NCI-H1417 treated with DMSO at 0.1 percent for 48 hours (cell line): Measurements from ENCODE around the gene SNRNP25.
"Not testable (repeated sequence)": the region's sequence is repeated elsewhere in the genome, so short reads cannot be mapped to it uniquely, and the experiment has no call there.

Source experiments
- DNase-seq: peaks from one replicate; lab custom pipeline; 2025; lab: John Stamatoyannopoulos, UW

Gene SNRNP25

DNA sequence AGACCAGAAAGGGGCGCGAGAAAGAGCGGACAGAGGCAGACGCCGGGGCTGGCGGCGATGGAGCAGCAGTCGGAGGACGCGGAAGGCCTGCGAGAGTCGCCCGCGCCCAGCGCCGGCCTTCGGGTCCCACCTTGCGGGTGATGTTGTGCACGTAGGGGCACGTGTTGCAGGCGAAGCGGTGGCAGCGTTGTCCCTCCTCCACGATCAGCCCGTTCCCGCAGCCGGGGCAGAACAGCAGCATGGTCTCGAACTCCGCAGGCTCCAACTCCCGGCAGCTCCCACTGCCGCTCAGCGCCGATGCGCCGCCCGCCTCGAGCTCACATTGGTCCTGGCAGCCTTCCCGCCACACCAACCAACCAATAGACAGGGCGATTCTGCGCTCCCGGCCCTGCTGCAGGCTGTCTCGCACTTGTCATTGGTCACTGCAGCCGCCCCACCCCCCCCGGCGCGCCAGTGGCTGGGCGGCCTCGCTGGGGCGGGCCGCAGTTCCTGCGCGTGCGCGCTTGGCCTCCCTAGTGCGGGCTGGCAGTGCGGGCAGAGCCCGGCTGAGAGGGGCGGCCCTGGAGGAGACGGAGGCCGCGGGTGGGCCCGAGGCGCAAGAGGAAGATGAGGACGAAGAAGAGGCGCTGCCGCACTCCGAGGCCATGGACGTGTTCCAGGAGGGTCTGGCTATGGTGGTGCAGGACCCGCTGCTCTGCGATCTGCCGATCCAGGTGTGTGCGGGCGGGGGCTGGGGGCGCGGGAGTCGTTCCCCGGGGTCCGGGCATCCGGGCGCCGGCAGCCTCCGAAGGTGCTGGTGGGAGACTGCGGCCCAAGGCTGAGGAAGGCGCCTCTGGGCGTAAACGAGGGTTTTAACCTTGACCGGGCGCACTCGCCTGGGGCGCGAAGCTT lies at the start of gene SNRNP25, which contains the start of gene POLR3K:
TSS of gene SNRNP25 (plus strand) at position 483 of the 891 bp plus-strand sequence. CDS start at position 672, 189 bp downstream.
TSS of gene POLR3K (minus strand) at position 263 of the 891 bp plus-strand sequence. CDS start at position 241, 22 bp downstream.
- peak; percentile 89 for DNase-seq

DNA sequence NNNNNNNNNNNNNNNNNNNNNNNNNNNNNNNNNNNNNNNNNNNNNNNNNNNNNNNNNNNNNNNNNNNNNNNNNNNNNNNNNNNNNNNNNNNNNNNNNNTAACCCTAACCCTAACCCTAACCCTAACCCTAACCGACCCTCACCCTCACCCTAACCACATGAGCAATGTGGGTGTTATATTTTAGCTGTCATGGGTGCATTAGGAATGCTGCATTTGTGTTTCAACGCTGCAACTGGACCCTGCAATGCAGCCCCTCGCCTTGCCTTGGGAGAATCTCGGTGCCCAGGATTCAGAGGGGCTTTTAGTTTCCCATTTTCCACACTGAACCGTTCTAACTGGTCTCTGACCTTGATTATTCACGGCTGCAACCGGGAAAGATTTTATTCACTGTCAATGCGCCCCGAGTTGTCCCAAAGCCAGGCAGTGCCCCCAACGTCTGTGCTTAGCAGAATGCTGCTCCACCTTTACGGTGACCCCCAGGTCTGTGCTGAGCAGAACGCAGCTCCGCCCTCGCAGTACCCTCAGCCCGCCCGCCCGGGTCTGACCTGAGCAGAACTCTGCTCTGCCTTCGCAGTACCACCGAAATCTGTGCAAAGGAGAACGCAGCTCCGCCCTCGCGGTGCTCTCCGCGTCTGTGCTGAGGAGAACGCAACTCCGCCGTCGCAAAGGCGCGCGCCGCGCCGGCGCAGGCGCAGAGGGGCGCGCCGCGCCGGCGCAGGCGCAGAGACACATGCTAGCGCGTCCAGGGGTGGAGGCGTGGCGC lies 43.5 kb upstream of the SNRNP25 start:
- no peak for DNase-seq

DNA sequence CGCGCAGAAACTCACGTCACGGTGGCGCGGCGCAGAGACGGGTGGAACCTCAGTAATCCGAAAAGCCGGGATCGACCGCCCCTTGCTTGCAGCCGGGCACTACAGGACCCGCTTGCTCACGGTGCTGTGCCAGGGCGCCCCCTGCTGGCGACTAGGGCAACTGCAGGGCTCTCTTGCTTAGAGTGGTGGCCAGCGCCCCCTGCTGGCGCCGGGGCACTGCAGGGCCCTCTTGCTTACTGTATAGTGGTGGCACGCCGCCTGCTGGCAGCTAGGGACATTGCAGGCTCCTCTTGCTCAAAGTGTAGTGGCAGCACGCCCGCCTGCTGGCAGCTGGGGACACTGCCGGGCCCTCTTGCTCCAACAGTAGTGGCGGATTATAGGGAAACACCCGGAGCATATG lies 42.9 kb upstream of the SNRNP25 start:
- DNase-seq, result peak; percentile 3

DNA sequence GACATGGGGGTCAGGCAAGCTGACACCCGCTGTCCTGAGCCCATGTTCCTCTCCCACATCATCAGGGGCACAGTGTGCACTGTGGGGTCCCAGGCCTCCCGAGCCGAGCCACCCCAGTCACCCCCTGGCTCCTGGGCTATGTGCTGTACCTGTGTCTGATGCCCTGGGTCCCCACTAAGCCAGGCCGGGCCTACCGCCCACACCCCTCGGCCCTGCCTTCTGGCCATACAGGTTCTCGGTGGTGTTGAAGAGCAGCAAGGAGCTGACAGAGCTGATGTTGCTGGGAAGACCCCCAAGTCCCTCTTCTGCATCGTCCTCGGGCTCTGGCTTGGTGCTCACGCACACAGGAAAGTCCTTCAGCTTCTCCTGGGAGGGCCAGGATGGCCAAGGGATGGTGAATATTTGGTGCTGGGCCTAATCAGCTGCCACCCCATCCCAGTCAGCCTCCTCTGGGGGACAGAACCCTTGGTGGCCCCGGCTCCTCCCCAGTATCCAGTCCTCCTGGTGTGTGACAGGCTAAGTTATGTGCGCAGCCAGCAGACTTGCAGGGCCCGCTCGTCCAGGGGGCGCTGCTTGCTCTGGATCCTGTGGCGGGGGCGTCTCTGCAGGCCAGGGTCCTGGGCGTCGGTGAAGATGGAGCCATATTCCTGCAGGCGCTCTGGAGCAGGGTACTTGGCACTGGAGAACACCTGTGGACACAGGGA lies 36.4 kb upstream of the SNRNP25 start:
- DNase-seq, result not testable (repeated sequence)

DNA sequence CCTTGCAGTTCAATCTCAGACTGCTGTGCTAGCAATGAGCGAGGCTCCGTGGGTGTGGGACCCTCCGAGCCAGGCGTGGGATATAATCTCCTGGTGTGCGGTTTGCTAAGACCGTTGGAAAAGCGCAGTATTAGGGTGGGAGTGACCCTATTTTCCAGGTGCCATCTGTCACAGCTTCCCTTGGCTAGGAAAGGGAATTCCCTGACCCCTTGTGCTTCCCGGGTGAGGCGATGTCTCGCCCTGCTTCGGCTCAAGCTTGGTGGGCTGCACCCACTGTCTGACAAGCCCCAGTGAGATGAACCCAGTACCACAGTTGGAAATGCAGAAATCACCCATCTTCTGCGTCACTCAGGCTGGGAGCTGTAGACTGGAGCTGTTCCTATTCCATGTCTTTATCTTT lies 32.7 kb upstream of the SNRNP25 start:
- DNase-seq, result not testable (repeated sequence)

DNA sequence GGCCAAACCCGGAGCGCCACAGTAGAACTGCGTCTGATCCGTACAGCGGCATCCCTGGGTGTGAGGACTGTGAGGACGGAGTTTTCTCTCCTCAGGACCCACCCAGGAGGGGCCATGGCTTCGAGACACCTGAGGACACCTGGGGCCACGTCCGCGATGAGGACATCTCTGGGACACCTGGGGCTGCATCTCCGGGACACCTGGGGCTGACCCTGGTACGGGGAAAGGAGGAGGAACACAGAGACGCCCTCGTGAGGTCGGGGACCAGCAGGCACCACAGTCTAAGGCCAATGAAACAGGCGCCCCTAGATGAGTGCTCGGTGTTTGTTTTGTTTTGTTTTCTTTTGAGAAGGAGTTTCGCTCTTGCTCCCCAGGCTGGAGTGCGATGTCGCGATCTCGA lies 29.5 kb upstream of the SNRNP25 start:
- not testable (repeated sequence) for DNase-seq

DNA sequence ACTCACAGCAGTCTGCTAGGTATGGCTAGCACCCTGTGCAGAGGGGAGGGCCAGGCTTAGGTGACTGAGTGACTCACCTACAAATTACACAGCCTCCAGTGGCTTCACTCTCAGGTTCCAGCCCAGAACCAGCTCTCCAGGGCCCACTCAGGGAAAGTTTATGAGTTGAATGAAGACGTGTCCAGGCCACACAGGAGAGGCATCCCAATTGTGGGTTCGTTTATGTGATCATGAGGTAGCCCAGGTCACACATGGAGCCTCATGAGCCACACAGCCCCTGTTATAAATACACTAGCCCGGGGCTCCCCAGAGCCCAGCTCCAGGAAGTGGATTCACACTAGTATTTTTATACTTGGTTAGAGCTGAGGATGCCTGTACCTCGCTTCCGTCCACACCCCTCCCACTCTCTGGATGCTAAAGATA lies 27.7 kb upstream of the SNRNP25 start:
- DNase-seq, result not testable (repeated sequence)

DNA sequence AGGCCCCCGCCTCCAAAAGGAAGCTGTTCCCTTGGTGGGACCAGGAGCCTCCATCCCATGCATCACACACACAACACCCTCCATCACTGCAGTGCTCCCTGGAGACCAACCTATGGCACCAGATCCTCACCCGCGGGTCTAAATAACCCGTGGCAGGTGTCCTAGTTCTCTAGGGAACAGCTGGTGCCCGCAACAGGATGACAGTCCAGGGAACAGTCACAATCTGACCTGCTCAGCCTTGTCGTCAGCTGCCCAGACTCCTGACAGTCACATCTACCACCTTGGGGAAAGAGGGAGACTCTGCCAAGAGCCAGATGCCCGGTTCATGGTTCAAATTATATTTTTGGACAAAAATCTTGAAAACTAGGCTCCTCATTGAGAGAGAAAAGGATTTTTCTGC lies 23.0 kb upstream of the SNRNP25 start:
- DNase-seq, result not testable (repeated sequence)

DNA sequence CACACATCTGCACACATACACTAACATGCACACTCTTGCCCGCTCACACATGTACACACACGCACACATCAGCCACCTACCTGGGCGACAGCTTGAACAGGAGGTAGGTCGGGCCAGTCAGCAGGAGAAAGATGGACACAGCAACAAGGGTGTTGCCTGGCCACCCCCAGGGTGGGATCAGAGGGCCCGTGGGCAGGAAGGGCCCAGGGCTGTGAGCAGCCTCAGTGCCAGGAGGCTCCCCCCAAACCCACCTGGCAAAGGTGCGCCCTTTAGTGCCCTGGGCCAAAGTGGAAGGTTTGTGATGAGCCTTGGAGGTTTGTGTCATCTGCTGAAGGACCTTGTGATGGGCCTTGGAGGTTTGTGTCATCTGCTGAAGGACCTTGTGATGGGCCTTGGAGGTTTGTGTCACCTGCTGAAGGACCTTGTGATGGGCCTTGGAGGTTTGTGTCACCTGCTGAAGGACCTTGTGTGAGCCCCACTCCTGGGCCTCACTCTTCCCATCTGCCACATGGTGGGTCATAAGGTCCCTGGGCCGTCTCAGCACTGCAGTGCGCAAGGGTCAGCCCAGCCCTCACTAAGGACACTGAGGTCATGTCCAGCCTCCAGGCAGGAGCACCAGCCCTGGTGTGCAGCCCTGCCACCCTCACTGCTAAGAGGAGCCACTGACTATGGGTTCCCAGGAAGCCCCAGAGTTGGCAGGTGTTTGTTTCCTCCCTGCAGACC lies 20.3 kb upstream of the SNRNP25 start:
- DNase-seq, result not testable (repeated sequence)

DNA sequence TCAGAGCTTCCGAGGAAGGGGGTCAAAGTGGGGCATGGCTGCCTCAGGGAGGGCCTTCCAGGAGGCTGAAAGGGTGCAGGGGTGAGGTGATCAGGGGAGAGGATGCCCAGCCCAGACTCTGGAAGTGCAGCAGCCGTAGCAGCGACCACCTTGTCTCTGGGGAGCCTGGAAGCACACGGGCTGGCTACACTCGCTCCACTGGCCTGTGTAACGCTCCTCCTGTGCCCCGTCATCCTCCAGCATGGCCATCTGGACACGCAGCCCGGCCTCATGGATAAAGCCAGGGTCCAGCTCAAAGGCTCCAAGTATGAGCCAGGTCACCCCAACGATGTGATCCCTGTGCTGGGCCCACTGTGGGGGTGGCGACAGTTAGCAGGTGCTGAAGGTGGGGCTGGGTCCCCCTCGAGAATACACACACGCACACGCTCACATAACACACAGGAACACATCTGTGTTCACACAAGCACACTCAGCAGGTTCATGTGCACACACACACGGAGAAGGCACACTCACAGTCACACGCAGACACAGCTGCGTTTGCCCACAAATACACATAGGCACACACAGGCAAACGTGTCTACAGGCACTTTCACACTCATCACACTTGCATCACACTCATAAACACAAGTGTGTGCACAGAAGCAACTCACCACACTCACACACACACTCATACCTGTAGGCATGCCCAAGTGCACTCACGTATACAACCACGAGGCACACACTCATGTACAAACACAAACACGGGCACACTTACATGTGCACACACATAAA lies 19.6 kb upstream of the SNRNP25 start:
- no peak for DNase-seq

DNA sequence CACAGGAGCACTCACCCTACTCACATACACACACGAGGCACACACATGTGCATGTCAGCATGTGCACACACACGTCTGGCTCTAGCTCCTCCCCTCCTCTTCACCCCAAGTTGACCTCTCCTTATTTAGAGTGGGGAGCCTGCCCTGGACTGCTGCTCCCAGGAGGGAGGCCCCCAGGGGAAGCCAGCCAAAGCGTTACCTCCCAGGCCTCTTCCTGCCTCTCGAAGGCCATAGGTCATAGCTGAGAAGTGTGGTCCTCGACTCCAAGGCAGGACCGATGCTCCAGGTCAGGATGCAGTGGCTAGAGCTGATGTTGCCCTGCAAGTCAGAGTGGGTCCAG lies 19.0 kb upstream of the SNRNP25 start:
- no peak for DNase-seq

DNA sequence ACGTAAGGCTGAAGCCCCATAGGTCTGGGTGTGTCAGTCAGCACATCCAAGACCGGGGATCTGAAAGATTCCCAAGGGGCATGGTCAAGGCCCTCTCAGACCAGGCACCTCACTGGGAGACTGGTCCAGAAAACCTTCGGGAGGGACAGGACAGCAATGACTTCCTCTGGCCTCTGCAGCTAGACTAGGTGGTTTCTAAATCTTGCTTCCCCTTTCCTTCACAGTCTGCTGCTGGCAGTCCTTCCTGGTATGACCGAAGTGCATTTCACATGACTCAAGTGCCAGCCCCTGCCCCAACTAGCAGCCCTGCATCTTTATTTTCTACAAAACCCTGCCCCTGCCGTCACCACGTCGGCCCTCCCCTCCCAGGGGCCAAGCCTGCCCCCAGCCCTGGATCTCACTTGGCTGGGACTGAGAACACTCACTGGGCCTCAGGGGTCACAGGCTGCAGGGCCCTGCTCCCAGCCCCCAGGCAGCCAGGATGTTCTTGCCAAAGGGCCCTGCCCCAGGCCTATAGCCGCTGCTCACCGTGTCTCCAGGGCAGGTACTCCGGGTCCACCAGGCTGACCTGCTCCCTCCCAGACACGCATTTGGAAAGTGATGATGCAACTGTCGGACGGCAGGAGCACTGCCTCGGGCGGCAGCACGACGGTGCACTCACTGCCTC lies 18.5 kb upstream of the SNRNP25 start:
- no peak for DNase-seq

DNA sequence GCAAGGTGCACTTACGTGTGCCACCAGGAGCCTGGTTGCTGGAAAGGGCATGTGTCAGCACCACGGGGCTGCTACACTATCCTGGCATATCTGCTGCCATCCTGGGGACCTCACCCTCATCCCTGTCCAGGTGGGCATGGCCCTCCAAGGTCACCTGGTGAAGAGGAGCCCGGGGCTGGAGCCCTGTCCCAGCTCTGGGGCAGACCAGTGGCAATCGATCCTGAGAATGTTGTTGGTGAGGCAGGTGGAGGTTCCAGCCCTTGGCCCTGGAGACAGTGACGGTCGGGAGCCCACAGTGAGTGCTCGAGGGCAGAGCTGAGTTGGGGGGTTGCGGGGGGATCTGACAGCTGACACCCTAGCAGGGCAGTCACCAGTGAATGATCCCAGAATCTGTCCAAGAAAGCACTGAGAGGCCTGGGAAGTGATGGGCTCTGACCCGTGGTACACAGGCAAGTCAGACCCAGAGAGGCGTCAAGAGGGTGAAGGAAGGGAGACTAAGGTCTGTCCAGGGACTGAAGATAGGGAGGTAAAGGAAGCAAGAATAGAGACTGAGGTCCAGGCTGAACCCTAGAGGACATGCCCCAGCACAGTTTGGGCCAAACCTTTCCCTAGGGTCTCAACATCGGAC lies 17.8 kb upstream of the SNRNP25 start:
- DNase-seq, result no peak

DNA sequence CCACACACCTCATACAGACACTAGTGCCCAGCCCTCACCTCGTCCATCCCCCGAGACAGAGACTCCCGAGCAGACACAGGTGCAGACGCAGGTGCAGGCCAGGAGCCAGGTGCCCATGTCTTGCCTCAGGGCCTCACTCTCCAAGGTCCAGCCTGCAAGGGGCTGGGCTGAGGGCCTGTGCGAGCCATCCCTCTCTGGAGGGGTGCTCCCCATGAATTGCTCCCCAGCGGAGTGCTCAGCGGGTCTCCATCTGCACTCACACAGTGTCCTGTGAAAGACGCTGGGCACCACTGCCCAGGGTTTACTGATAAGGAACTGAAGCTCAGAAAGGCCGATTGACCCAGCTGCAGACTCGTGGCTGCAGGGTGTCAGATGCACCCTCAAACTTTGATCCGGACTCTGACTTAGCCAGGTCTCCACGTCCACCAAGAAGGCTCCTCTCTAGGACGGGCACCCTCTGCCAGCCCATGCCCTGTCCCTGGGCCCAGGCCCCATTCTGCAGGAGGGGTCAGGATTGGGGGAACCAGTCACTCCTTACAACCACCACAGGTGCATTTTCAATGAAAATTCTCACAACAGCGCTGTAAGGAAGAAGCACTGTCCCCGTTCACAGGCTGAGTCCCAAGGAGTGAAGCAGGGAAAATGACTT lies 17.2 kb upstream of the SNRNP25 start:
- no peak for DNase-seq

DNA sequence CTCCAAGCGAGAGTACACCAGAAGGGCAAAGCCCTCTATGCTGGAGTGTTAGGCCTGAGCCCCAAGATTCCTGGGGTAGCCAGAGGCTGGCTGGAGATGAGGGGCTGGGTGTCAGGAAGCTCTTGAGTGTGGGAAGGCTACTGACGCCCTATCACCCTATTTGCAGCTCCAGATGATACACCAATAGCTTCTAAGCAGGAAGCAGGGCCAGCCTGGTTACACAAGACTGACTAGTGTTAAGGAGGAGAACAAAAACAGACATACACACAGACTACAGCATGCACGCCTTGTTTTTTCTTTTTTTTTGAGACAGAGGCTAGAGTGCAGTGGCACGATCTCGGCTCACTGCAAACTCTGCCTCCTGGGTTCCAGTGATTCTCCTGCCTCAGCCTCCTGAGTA lies 16.1 kb upstream of the SNRNP25 start:
- DNase-seq, result no peak

DNA sequence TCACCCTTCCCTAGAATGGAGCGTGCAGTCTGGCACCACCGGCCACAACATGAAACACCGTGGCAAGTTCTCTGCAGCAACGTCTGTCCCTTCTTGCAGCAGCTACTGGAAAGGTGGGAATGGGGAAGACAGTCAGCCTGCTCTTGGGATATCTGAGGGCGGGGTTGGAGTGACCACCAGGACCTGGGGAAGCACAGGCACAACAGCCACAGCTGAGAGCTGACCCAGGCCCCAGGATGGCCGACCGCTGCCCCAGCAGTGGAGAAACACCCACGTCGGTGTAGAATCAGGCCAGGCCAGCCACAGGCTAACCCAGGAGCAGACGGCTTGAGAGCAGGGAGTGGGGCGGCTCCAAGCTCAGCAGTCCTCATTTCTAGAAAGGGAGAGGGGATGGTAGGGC lies 15.4 kb upstream of the SNRNP25 start:
- DNase-seq, result not testable (repeated sequence)

DNA sequence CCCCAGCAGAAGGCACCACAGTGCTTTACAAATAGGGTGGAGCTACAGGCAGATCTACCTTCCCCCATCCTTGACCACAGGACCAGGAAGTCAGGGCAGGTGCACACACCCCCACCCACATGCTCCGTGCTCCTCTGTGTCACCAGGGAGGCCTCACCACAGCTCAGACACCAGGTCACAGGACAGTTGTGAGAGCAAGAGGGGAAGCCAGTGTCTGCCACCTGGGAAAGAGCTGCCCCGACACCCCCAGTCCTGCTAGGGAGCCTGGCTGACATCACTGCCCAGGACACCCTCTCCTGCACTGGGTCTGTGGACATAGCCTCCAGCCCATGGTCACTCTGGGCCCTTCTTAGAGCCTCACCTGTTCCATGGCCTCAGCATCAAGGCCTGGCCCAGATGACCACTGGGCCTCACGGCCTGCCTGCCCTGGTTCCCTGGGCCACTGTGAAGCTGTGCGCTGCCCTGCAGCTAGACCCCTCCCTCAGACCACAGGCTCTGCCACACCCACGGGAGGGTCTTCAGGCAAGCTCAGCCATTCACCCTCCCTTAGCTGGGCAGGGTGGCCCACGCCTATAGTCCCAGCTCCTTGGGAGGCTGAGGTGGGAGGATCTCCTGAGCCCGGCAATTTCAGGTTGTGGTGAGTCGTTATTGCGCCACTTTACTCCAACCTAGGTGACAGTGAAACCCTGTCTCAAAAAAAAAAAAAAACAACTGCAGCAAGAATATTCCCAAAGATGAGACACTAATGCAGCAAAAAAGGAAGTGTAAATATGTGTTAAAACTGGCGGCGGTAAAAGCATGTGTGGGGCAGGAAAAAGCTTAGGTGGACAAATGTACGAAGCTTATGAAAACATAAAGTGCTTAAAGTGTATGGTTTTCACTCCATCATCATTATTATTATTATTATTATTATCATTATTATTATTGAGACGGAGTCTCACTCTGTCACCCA lies 14.4 kb upstream of the SNRNP25 start:
- no peak for DNase-seq

DNA sequence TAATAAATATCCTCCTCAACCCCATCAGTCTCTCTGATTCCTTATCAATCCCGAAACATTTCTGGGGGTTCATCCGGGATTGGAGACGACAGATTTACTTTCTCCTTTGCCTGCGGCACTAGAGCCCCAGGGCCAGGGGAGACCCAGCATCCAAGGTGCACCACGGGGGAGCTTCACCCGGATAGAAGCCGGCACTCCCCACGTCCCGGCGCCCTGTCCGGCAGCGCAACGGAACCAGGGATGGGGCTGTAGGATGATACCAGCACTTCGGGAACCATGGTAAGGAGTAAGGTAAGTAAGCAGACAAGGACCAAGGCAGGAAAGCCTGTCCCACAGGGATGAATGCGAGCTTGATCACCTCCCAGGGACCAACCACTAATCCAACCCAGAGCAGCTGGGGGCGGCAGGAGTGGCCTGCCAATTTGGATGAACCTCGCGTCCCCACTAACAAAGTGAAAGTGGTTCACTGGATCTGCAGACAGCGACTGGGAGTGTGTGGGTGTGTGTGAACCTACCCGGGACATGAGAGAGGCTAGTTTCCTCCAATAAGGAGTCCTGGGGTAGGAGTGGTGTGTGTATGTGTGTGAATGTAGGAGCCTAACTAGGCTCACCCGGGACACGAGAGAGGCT lies 12.1 kb upstream of the SNRNP25 start:
- no peak for DNase-seq
